ENCODE results near the gene PTPRE.
A peak's percentile ranks its signal among the peaks of the same experiment; 100 is the strongest.

Gene PTPRE

GRCh38 chr10:128062881-128063563, 156.1 kb downstream of the PTPRE start:
- H3K36me3 ChIP-seq (ENCODE audit: control insufficient read depth in 2 of 2, insufficient read depth in 2 of 2, low read length in 2 of 2): peaks cover 0 to 4% of the 10 kb centered on the region in 2 donors
- peaks cover 13% of the 10 kb centered on the region for H3K4me1 ChIP-seq (ENCODE audit: control insufficient read depth, insufficient read depth, low read length)
- H3K27me3 ChIP-seq (ENCODE audit: control insufficient read depth in 1 of 2, insufficient read depth in 2 of 2, low read length in 2 of 2): no peaks in the 10 kb centered on the region
- no peak overlapping the region for H3K4me3 ChIP-seq (ENCODE audit: low read length in 2 of 2)
- no peak overlapping the region for H3K27ac ChIP-seq (ENCODE audit: low read length)
- no peaks in the 10 kb centered on the region for H3K9me3 ChIP-seq (ENCODE audit: control insufficient read depth in 2 of 2, low read length in 2 of 2)
- H3K9ac ChIP-seq (ENCODE audit: low read length in 2 of 2): no peak overlapping the region

GRCh38 chr10:128063736-128064107, 156.8 kb downstream of the PTPRE start:
- no peaks in the 10 kb centered on the region for H3K9me3 ChIP-seq (ENCODE audit: control insufficient read depth in 2 of 2, low read length in 2 of 2)
- no peak overlapping the region for H3K4me3 ChIP-seq (ENCODE audit: low read length in 2 of 2)
- peaks cover 13% of the 10 kb centered on the region for H3K4me1 ChIP-seq (ENCODE audit: control insufficient read depth, insufficient read depth, low read length)
- peak overlapping the region; percentile 41 for H3K27ac ChIP-seq (ENCODE audit: low read length)
- H3K9ac ChIP-seq (ENCODE audit: low read length in 2 of 2): no peak overlapping the region
- peaks cover 0 to 4% of the 10 kb centered on the region in 2 donors for H3K36me3 ChIP-seq (ENCODE audit: control insufficient read depth in 2 of 2, insufficient read depth in 2 of 2, low read length in 2 of 2)
- H3K27me3 ChIP-seq (ENCODE audit: control insufficient read depth in 1 of 2, insufficient read depth in 2 of 2, low read length in 2 of 2): no peaks in the 10 kb centered on the region

GRCh38 chr10:128064108-128064969, 157.4 kb downstream of the PTPRE start:
- H3K27me3 ChIP-seq (ENCODE audit: control insufficient read depth in 1 of 2, insufficient read depth in 2 of 2, low read length in 2 of 2): no peaks in the 10 kb centered on the region
- H3K27ac ChIP-seq (ENCODE audit: low read length): peak overlapping the region; percentile 41
- peaks cover 13% of the 10 kb centered on the region for H3K4me1 ChIP-seq (ENCODE audit: control insufficient read depth, insufficient read depth, low read length)
- H3K36me3 ChIP-seq (ENCODE audit: control insufficient read depth in 2 of 2, insufficient read depth in 2 of 2, low read length in 2 of 2): peaks cover 0 to 4% of the 10 kb centered on the region in 2 donors
- H3K4me3 ChIP-seq (ENCODE audit: low read length in 2 of 2): no peak overlapping the region
- no peaks in the 10 kb centered on the region for H3K9me3 ChIP-seq (ENCODE audit: control insufficient read depth in 2 of 2, low read length in 2 of 2)
- H3K9ac ChIP-seq (ENCODE audit: low read length in 2 of 2): no peak overlapping the region

- H3K36me3 ChIP-seq (ENCODE audit: control insufficient read depth in 2 of 2, insufficient read depth in 2 of 2, low read length in 2 of 2): peaks cover 0 to 4% of the 10 kb centered on the region in 2 donors
These were observed 158.2 kb downstream of the PTPRE start for GRCh38 chr10:128064970-128065580.

GRCh38 chr10:128065881-128066534, 159.1 kb downstream of the PTPRE start:
- H3K36me3 ChIP-seq (ENCODE audit: control insufficient read depth in 2 of 2, insufficient read depth in 2 of 2, low read length in 2 of 2): peaks cover 0 to 4% of the 10 kb centered on the region in 2 donors
- H3K27ac ChIP-seq (ENCODE audit: low read length): no peak overlapping the region

More at GRCh38 chr10:128064970-128065580, 158.2 kb downstream of the PTPRE start:
- Histone ChIP-seq H3K9me3 (ENCODE audit: control insufficient read depth in 2 of 2, low read length in 2 of 2) (no peaks in the 10 kb centered on the region), H3K4me3 (ENCODE audit: low read length in 2 of 2) (no peak overlapping the region), H3K27ac (ENCODE audit: low read length) (no peak overlapping the region), H3K9ac (ENCODE audit: low read length in 2 of 2) (no peak overlapping the region), H3K27me3 (ENCODE audit: control insufficient read depth in 1 of 2, insufficient read depth in 2 of 2, low read length in 2 of 2) (no peaks in the 10 kb centered on the region), H3K4me1 (ENCODE audit: control insufficient read depth, insufficient read depth, low read length) (peaks cover 13% of the 10 kb centered on the region)

GRCh38 chr10:128066870-128067382, 160.0 kb downstream of the PTPRE start:
- H3K27me3 ChIP-seq (ENCODE audit: control insufficient read depth in 1 of 2, insufficient read depth in 2 of 2, low read length in 2 of 2): no peaks in the 10 kb centered on the region
- no peak overlapping the region for H3K27ac ChIP-seq (ENCODE audit: low read length)
- H3K4me3 ChIP-seq (ENCODE audit: low read length in 2 of 2): no peak overlapping the region
- peaks cover 13% of the 10 kb centered on the region for H3K4me1 ChIP-seq (ENCODE audit: control insufficient read depth, insufficient read depth, low read length)
- H3K9me3 ChIP-seq (ENCODE audit: control insufficient read depth in 2 of 2, low read length in 2 of 2): no peaks in the 10 kb centered on the region
- peaks cover 0 to 4% of the 10 kb centered on the region in 2 donors for H3K36me3 ChIP-seq (ENCODE audit: control insufficient read depth in 2 of 2, insufficient read depth in 2 of 2, low read length in 2 of 2)
- H3K9ac ChIP-seq (ENCODE audit: low read length in 2 of 2): no peak overlapping the region

More at GRCh38 chr10:128065881-128066534, 159.1 kb downstream of the PTPRE start:
- no peaks in the 10 kb centered on the region for H3K27me3 ChIP-seq (ENCODE audit: control insufficient read depth in 1 of 2, insufficient read depth in 2 of 2, low read length in 2 of 2)
- no peaks in the 10 kb centered on the region for H3K9me3 ChIP-seq (ENCODE audit: control insufficient read depth in 2 of 2, low read length in 2 of 2)
- H3K4me3 ChIP-seq (ENCODE audit: low read length in 2 of 2): no peak overlapping the region
- H3K4me1 ChIP-seq (ENCODE audit: control insufficient read depth, insufficient read depth, low read length): peaks cover 13% of the 10 kb centered on the region
- H3K9ac ChIP-seq (ENCODE audit: low read length in 2 of 2): no peak overlapping the region

- Histone ChIP-seq H3K9me3 (ENCODE audit: control insufficient read depth in 2 of 2, low read length in 2 of 2) (no peaks in the 10 kb centered on the region), H3K4me1 (ENCODE audit: control insufficient read depth, insufficient read depth, low read length) (peaks cover 13% of the 10 kb centered on the region), H3K4me3 (ENCODE audit: low read length in 2 of 2) (no peak overlapping the region), H3K36me3 (ENCODE audit: control insufficient read depth in 2 of 2, insufficient read depth in 2 of 2, low read length in 2 of 2) (peaks cover 0 to 4% of the 10 kb centered on the region in 2 donors), H3K27ac (ENCODE audit: low read length) (no peak overlapping the region), H3K9ac (ENCODE audit: low read length in 2 of 2) (no peak overlapping the region), H3K27me3 (ENCODE audit: control insufficient read depth in 1 of 2, insufficient read depth in 2 of 2, low read length in 2 of 2) (no peaks in the 10 kb centered on the region)
These were observed 160.9 kb downstream of the PTPRE start for GRCh38 chr10:128067691-128068397.

GRCh38 chr10:128068398-128069285, 161.7 kb downstream of the PTPRE start:
- Histone ChIP-seq H3K36me3 (ENCODE audit: control insufficient read depth in 2 of 2, insufficient read depth in 2 of 2, low read length in 2 of 2) (peaks cover 0 to 4% of the 10 kb centered on the region in 2 donors), H3K9ac (ENCODE audit: low read length in 2 of 2) (no peak overlapping the region), H3K9me3 (ENCODE audit: control insufficient read depth in 2 of 2, low read length in 2 of 2) (no peaks in the 10 kb centered on the region), H3K27me3 (ENCODE audit: control insufficient read depth in 1 of 2, insufficient read depth in 2 of 2, low read length in 2 of 2) (peaks cover 0 to 2% of the 10 kb centered on the region in 2 donors), H3K4me3 (ENCODE audit: low read length in 2 of 2) (no peak overlapping the region), H3K4me1 (ENCODE audit: control insufficient read depth, insufficient read depth, low read length) (peaks cover 10% of the 10 kb centered on the region), H3K27ac (ENCODE audit: low read length) (no peak overlapping the region)

- Histone ChIP-seq H3K36me3 (ENCODE audit: control insufficient read depth in 2 of 2, insufficient read depth in 2 of 2, low read length in 2 of 2) (peaks cover 0 to 4% of the 10 kb centered on the region in 2 donors), H3K4me1 (ENCODE audit: control insufficient read depth, insufficient read depth, low read length) (peaks cover 9% of the 10 kb centered on the region), H3K9ac (ENCODE audit: low read length in 2 of 2) (no peak overlapping the region)
These were observed 162.6 kb downstream of the PTPRE start for GRCh38 chr10:128069351-128070051.

More at GRCh38 chr10:128069351-128070051, 162.6 kb downstream of the PTPRE start:
- peaks cover 0 to 2% of the 10 kb centered on the region in 2 donors for H3K27me3 ChIP-seq (ENCODE audit: control insufficient read depth in 1 of 2, insufficient read depth in 2 of 2, low read length in 2 of 2)
- H3K4me3 ChIP-seq (ENCODE audit: low read length in 2 of 2): no peak overlapping the region
- H3K9me3 ChIP-seq (ENCODE audit: control insufficient read depth in 2 of 2, low read length in 2 of 2): no peaks in the 10 kb centered on the region
- H3K27ac ChIP-seq (ENCODE audit: low read length): no peak overlapping the region

All from stomach smooth muscle (tissue), 2 donors.